Raji (cell line): Measurements from ENCODE around the gene SORBS1.

ENCODE experiments used
- POLR2A ChIP-seq: IDR thresholded peaks from 2 replicates; pipeline ENCODE4 v1.6.1; 2011; ENCODE audit warnings: low read depth, low read length, control low read depth; ENCODE audit not compliant: insufficient read depth

SORBS1 gene

GRCh38 chr10:95458871-95459270 lies 102.3 kb downstream of the SORBS1 start:
- TF ChIP-seq POLR2A, result no peak

GRCh38 chr10:95458014-95458413 lies 103.2 kb downstream of the SORBS1 start:
- no peak for TF ChIP-seq POLR2A

- TF ChIP-seq POLR2A, result no peak
These were observed 103.8 kb downstream of the SORBS1 start for GRCh38 chr10:95457319-95457886.

GRCh38 chr10:95456516-95456915 lies 104.7 kb downstream of the SORBS1 start:
- TF ChIP-seq POLR2A, result no peak

GRCh38 chr10:95454940-95455339 lies 106.2 kb downstream of the SORBS1 start:
- TF ChIP-seq POLR2A, result no peak

GRCh38 chr10:95454356-95454755 lies 106.8 kb downstream of the SORBS1 start:
- no peak for TF ChIP-seq POLR2A

- no peak for TF ChIP-seq POLR2A
These were observed 109.3 kb downstream of the SORBS1 start for GRCh38 chr10:95451568-95452524.

GRCh38 chr10:95451150-95451549 lies 110.0 kb downstream of the SORBS1 start:
- no peak for TF ChIP-seq POLR2A

GRCh38 chr10:95450188-95450587 lies 111.0 kb downstream of the SORBS1 start:
- no peak for TF ChIP-seq POLR2A

- no peak for TF ChIP-seq POLR2A
These were observed 113.5 kb downstream of the SORBS1 start for GRCh38 chr10:95447685-95448084.

- TF ChIP-seq POLR2A, result no peak
These were observed 115.2 kb downstream of the SORBS1 start for GRCh38 chr10:95445837-95446486.

- TF ChIP-seq POLR2A, result no peak
These were observed 115.8 kb downstream of the SORBS1 start for GRCh38 chr10:95445223-95445836.

- no peak for TF ChIP-seq POLR2A
These were observed 116.4 kb downstream of the SORBS1 start for GRCh38 chr10:95444792-95445191.

GRCh38 chr10:95443636-95444035 lies 117.5 kb downstream of the SORBS1 start:
- no peak for TF ChIP-seq POLR2A

GRCh38 chr10:95442341-95442740 lies 118.8 kb downstream of the SORBS1 start:
- TF ChIP-seq POLR2A, result no peak
